Effector CD4-positive, alpha-beta T cell (primary cell): ENCODE measurements around the gene MYO9A.
"Not testable (repeated sequence)": the region's sequence is repeated elsewhere in the genome, so short reads cannot be mapped to it uniquely, and the experiment has no call there.

ENCODE experiments used
- DNase-seq: peaks from one replicate; pipeline ENCODE4 v3.0.0-alpha.2; 2020

Gene MYO9A

GRCh38 chr15:71939981-71940588 is 177.9 kb downstream of the MYO9A start:
- DNase-seq: no peak

DNA sequence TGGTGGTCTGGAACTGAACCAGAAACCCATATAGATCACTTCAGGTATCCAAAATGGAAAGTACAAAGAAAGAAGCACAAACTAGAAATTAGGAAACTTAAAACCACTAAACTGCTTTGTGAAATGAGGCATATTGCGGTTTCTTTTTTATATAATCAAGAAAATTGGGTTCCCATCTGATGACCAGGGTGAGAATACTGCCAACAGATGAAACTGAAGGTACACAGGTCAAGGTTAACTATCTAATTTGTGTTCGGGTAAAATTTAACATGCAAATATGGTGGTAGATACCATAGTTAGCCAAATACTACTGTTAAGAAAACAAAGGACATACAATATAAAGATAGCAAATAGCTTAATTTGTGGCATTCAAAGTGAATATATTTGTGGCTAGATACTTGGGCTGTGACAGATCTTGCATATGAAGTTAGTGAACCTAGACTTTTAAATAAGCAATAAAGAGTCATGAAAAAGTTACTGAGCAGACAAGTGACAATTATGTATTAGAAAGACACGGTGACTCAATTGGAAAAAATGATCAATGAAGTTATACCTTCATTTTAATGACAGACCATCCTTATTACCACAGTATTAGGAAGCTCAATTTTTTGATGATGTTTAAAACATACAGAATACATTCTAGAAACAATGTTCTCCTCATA is 180.2 kb downstream of the MYO9A start:
- no peak for DNase-seq

DNA sequence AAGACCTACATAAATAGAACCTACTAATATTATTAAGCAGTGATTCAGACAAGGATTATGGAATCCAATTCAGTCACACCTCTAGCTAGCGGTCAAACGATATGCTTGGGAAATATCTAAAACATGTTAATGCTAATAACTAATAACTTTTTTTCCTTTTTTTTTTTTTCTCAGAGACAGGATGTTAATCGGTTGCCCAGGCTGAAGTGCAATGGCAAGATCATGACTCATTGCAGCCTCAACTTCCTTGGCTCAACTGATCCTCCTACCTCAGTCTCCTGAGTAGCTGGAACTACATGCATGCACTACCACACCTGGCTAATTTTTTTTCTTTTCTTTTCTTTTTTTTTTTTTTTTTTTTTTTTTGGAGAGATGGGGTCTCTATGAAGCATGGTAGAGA is 183.5 kb downstream of the MYO9A start:
- DNase-seq: no peak

GRCh38 chr15:71932689-71933088 is 185.3 kb downstream of the MYO9A start:
- no peak for DNase-seq

GRCh38 chr15:71931261-71931660 is 186.7 kb downstream of the MYO9A start:
- DNase-seq: no peak

DNA sequence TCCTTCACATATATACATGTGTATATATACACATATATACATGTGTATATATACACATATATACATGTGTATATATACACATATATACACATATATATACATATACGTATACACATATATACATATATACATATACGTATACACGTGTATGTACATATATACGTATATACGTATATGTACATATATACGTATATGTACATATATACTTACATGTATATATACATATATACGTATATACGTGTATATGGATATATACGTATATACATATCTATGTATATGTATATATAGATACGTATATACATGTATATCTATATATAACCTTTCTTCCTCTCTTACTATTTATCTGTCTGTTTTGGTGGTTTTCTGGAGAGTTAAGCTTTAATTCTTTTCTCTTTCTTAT is 192.8 kb downstream of the MYO9A start:
- DNase-seq: no peak

- no peak for DNase-seq
These were observed 196.8 kb downstream of the MYO9A start for GRCh38 chr15:71921191-71921590.

GRCh38 chr15:71920573-71920972 is 197.4 kb downstream of the MYO9A start:
- DNase-seq: no peak

DNA sequence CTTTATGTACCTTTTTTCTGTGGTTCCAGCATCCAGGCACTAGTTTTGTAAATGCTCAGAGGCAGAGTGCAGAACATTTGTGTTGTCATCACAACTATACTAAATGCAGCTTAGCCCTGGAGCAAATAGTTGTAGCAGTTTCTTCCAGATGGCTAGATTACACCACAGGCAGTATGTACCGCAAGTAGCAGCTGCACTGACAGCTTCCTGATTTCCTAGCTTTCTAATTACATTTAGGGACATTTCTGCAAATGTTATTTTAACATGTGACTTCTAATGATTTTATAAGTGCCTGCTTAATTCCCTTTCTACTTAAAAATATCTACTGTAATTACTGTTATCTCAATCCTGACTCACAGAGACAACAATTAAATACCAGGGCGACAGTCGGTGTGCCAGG is 201.1 kb downstream of the MYO9A start:
- no peak for DNase-seq

- no peak for DNase-seq
These were observed 203.9 kb downstream of the MYO9A start for GRCh38 chr15:71914092-71914491.

- no peak for DNase-seq
These were observed 218.3 kb downstream of the MYO9A start for GRCh38 chr15:71899674-71900073.

DNA sequence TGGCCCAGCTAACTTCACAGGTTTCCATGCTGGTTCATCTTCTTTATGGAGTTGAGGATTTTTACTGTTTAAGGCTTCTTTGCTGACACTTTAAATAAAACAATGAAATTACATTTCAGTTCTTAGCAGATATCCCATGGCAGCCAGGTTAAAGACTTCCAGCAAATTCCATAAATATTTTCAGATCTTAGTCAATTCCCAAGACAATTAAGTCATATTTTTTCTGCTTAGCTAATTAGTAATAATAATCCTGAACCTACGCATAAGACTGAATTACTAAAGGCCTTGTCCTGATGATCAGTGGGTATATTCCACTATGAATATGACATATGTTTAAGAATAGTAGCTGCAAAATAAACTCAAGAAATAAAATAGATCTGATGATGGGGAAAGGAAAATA is 224.3 kb downstream of the MYO9A start:
- DNase-seq: no peak

DNA sequence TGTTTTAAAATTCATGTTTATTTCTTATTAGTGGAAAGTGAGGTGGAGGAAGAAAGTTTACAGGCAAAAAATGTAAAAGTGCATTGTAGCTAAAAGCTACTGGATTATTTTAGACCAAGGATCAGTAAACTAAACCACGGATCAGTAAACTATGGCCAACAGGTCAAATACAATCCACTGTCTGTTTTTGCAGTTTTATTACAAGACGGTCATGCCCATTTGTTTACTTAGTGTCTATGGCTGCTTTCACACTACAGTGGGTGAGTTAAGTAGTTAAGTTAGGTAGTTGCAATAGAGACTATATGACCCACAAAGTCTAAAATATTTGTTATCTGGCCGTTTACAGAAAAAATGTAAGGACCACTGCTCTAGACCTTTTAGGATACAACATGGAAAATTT is 225.6 kb downstream of the MYO9A start:
- DNase-seq: no peak

- no peak for DNase-seq
These were observed 226.9 kb downstream of the MYO9A start for GRCh38 chr15:71891026-71891425.

DNA sequence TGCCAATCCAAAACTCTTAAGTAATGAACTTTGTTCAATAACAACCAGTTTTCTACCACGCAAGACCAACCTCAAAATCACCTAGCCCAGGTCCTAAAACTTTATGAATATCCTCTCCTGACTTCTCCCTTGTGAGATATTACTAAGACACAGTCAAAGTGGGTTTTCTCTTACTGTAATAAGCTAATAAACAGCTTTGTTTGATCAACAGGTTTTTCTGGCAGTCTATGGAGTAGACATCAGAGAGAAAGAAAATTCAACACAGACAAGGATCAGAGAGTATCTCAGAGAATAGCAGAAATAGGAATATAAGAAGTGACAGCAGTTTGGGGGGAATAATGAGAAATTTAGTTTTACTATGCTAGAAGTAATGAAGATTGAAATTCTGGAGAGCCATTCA is 228.0 kb downstream of the MYO9A start:
- no peak for DNase-seq

DNA sequence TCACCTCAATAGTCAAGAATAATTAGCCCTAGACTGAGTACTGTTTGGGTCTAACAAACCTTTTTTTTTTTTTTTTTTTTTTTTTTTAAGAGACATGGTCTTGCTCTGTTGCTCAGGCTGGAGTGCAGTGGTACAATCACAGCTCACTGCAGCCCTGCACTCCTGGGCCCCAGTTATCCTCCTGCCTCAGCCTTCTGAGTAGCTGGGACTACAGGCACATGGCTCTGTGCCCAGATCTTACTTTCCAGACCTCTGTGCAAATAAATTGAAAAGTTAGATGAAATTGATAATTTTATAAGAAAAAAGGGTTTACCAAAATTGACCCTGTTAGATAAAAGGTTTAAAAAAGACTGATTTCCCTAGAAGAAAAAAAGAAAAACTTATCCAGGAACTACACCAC is 228.6 kb downstream of the MYO9A start:
- no peak for DNase-seq

- no peak for DNase-seq
These were observed 229.2 kb downstream of the MYO9A start for GRCh38 chr15:71888797-71889196.

DNA sequence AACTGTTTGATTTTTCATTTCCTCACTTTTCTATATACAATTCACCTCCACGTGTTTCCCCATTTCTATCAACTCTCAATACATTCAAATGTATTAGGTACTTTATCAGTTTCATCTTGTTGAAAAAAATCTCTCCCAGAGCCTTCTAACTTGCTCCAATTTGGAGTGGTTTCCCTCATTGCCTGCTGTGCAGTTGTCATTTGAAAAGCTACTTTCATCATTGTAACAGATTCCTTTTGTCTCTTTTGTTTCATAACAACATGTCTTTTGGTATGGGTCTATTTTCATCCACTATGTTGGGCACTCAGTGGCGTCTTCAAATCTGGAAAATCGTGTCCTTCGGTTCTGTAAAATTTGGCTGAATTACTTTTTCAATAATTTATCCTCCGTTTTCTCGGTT is 232.6 kb downstream of the MYO9A start:
- DNase-seq: no peak

DNA sequence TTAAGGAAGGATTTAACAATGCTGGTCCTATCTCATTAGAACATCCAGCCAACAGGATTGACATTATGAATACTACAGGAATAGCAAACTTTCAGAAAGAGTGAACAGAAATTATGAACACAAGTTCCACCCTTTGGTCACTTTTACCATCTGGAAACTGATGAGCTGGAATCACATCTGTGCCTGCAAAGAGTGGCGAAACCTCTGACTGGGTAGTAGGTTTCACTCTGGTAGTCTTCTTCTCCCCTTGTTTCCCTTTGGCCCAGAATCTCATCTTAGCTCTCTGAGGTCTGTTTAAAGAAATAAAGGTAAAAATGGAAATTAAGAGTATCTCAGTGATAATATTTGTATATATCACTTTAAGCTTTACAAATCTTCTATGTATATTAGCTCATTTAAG is 234.5 kb downstream of the MYO9A start:
- DNase-seq: no peak

DNA sequence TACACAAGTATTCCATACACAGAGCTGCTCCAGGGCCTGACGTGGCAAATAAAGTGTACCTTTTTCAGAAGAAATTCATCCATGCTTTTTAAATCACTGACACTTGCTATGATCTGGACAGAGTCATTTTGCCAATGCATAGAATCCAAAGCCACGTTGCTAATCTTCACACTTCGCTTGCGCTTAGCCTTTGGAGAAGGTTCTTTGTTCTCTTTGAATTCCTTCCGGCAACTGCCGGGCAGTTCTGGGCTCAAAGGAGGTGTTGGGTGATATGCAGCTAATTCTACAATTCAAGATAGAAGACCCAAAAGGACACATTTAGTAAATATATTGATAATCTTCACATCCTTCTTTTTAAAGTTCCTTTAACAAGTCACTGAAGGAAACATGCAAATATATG is 237.7 kb downstream of the MYO9A start:
- DNase-seq: no peak

GRCh38 chr15:71874245-71874644 is 243.7 kb downstream of the MYO9A start:
- DNase-seq: no peak

DNA sequence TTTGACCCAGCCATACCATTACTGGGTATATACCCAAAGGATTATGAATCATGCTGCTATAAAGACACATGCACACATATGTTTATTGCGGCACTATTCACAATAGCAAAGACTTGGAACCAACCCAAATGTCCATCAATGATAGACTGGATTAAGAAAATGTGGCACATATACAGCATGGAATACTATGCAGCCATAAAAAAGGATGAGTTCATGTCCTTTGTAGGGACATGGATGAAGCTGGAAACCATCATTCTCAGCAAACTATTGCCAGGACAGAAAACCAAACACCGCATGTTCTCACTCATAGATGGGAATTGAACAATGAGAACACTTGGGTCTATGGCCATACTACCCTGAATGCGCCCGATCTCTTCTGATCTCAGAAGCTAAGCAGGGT is 259.7 kb downstream of the MYO9A start:
- DNase-seq: not testable (repeated sequence)

- no peak for DNase-seq
These were observed 264.4 kb downstream of the MYO9A start for GRCh38 chr15:71853543-71853942.

- DNase-seq: no peak
These were observed 273.0 kb downstream of the MYO9A start for GRCh38 chr15:71844916-71845315.

DNA sequence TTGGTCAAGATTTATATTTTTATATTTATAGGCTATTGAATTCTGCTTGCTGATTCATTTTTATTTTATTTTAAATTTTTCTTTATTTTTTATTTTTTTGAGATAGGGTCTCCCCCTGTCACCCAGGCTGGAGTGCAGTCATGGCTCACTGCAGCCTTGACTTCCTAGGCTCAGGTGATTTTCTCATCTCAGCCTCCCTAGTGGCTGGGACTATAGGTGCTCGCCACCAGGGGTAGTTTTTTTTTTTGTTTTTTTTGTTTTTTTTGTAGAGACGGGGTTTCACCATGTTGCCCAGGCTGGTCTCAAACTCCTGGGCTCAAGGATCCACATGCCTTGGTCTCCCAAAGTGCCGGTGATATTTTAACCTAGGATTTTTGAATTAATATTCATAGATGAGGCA is 276.4 kb downstream of the MYO9A start:
- DNase-seq: no peak
